HG03571 (cell line): ENCODE results near the gene MRPL58.
"Not testable (repeated sequence)": the region's sequence is repeated elsewhere in the genome, so short reads cannot be mapped to it uniquely, and the experiment has no call there.

ENCODE experiments used
- ATAC-seq: cut with Tn5 transposase; IDR thresholded peaks from one replicate; pipeline ENCODE4 v1.9.1; 2021; ENCODE audit not compliant: unreplicated experiment

Gene MRPL58

GRCh38 chr17:74987418-74987908 is 25.0 kb upstream of the MRPL58 start, which contains the start of gene CDR2L:
TSS of gene CDR2L (plus strand) at chr17:74987632. CDS start at chr17:74988044, 412 bp downstream.
- ATAC-seq = peak; percentile 88

- ATAC-seq = no peak
Measured at GRCh38 chr17:74987909-74988711, 24.4 kb upstream of the MRPL58 start.

DNA sequence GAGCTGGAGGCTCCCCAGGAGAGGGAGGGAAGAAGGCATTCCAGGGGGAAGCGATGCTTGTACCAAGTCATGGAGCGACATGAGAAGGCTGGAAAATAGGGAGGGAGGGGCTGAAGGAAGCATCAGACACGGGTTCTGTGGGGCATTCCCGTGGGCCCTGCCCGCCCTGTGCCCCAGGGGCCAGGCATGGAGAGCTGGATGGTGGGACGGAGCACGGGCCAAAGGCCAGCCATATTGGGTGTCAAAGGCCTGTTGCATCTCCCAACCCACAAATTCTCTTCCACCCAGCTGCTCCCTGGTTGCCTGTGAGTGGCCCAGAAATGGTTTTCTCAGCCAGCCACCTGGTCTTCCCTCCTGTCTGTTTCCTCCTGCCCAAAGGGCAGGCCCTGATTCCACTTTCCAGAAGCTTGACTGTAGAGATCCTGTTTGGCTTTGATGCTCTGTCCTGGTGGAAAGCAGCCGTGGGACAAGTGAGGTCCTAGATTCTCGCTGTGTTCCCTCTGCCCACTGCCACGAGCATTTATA is 21.8 kb upstream of the MRPL58 start:
- ATAC-seq = no peak

GRCh38 chr17:74992223-74992622 is 20.2 kb upstream of the MRPL58 start:
- ATAC-seq = no peak

DNA sequence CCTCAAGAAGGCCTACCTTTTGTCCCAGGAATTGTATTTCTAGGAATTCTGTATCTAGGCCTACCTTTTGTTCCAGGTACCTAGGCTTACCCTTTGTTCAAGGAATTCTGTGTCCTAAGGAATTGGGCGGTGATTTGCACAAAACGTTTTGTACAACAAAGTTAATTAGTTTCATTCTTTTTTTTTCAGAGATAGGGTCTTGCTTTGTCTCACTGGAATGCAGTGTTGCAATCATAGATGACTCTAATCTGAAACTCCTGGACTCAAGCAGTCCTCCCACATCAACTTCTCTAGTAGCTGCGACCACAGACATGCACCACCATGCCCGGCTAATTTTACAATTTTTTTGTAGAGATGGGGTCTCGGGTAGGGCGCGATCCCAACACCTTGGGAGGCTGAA is 18.0 kb upstream of the MRPL58 start:
- no peak for ATAC-seq

DNA sequence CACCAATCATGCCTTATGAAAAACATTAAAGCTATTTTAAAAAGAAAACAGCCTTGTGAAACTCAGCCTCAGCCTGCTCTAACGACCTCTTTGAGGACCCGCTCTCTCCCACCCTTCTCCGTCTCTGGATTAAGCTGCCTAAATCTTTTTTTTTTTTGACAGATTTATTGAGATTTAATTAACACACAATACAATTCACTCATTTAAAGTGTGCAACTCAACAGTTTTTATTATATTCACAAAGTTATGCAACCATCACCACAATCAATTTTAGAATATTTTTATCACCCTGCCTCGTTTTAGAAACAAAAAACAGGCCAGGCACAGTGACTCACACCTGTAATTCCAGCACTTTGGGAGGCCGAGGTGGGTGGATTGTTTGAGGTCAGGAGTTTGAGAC is 16.6 kb upstream of the MRPL58 start:
- no peak for ATAC-seq

DNA sequence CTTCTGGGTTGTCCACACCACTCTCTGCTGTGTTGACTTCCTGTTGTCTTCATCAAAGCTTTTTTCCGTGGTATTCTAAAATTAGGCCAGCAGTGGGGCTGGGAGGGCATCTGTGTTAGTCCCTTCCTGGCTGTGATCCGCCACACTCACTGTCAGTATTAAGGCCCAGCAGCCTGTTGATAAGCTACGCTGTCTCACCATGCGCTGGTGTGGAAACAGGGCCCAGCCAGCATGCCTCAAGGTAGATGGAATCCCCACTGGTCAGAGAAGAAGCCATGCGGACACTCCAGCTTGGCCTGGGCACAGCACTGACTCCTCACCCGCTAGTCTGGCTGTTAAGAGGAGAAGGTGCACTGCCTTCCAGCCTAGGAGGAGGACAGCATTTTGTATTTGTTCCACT is 13.7 kb upstream of the MRPL58 start:
- no peak for ATAC-seq

GRCh38 chr17:74999523-74999922 is 12.9 kb upstream of the MRPL58 start:
- ATAC-seq = no peak

GRCh38 chr17:75001915-75002843 is 10.3 kb upstream of the MRPL58 start:
- no peak for ATAC-seq

DNA sequence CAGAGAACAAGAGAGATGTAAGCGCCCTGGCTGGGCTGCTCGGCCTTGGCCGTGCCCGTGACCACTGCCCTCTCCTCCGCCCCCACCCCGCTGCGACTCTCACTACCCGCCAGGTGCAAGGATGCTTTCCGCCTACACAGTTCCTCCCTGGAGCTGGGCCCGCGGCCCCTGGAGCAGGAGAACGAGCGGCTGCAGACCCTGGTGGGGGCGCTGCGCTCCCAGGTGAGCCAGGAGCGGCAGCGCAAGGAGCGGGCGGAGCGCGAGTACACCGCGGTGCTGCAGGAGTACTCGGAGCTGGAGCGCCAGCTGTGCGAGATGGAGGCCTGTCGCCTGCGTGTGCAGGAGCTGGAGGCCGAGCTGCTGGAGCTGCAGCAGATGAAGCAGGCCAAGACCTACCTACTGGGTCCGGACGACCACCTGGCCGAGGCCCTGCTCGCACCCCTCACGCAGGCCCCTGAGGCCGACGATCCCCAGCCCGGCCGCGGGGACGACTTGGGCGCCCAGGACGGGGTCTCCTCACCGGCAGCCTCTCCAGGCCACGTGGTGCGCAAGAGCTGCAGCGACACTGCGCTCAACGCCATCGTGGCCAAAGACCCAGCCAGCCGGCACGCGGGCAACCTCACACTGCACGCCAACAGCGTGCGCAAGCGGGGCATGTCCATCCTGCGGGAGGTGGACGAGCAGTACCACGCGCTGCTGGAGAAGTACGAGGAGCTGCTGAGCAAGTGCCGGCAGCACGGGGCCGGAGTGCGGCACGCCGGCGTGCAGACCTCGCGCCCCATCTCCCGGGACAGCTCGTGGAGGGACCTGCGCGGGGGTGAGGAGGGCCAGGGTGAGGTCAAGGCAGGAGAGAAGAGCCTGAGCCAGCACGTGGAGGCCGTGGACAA is 9.2 kb upstream of the MRPL58 start:
- no peak for ATAC-seq

- no peak for ATAC-seq
Measured at GRCh38 chr17:75003957-75004355, 8.5 kb upstream of the MRPL58 start.

GRCh38 chr17:75004371-75004770 is 8.1 kb upstream of the MRPL58 start:
- no peak for ATAC-seq

DNA sequence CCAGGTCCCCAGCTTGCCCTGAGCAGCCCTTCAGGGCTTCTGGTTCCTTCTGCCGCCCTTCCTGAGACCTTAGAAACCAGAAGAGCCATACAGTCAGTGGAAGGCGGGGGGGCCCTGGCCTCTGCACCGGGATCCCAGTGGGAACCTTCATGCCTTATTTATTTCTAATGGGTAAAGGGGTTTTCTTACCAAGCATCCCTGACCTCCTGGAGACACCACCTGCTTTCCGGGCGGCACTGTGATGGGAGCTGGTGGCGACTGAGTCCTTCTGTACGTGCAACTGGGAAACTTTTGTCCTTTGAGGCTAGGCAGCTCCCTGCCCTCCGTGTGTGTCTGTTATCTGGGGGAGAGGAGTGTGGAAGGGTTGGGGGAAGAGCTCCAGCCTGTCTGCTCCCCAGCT is 7.2 kb upstream of the MRPL58 start:
- no peak for ATAC-seq

- not testable (repeated sequence) for ATAC-seq
Measured at GRCh38 chr17:75006084-75006483, 6.4 kb upstream of the MRPL58 start.

- ATAC-seq = no peak
Measured at GRCh38 chr17:75006653-75007052, 5.8 kb upstream of the MRPL58 start.

GRCh38 chr17:75008373-75008772 is 4.1 kb upstream of the MRPL58 start:
- no peak for ATAC-seq

GRCh38 chr17:75009139-75009724 is 3.2 kb upstream of the MRPL58 start:
- no peak for ATAC-seq

- ATAC-seq = no peak
Measured at GRCh38 chr17:75010683-75011400, 1.6 kb upstream of the MRPL58 start.

GRCh38 chr17:75011401-75012095 is 922 bp upstream of the MRPL58 start:
- no peak for ATAC-seq
